Left colon (tissue), 2 donors: ENCODE results near the gene NT5DC3. TPM values are rescaled to one million over a fixed set of nuclear protein-coding genes. Genes with fewer than 3 reads are reported as not detected.

Source experiments
- ATAC-seq: fragments of 200-7000 bp; cut with Tn5 transposase; one replicate; pipeline ENCODE4 v1.9.1; 2020; ENCODE audit warnings: mild to moderate bottlenecking, moderate library complexity
- DNase-seq, 2 donors: peaks; one replicate each; pipeline ENCODE4 v3.0.0-alpha.2; 2020
- intact Hi-C, 2 donors: fragments of 100-400 bp; cut with DNase I in 1 of 2; cut with micrococcal nuclease in 1 of 2; formaldehyde crosslinking; loops; one replicate each; pipeline versions ENCODE4 v1.11.2 to v1.14.0; 2022; cut with DNase I, micrococcal nuclease
- total RNA-seq, 2 donors: library from RNA; stranded (reverse); fragmentation: NEBNext Ultra II Directional; extraction: Animal tissue kit (Norgen Biotek cat#: 25700); gene quantifications; one replicate each; pipeline ENCODE4 v1.2.1, GENCODE V29; 2021
- donor health status: DM: no; HTN: no; CAD: no.
- donor health status: DM: yes; HTN: yes; CAD: no.

NT5DC3 gene
- total RNA-seq, 2 donors from 2014 or later: 14.4 to 24.0 TPM

DNA sequence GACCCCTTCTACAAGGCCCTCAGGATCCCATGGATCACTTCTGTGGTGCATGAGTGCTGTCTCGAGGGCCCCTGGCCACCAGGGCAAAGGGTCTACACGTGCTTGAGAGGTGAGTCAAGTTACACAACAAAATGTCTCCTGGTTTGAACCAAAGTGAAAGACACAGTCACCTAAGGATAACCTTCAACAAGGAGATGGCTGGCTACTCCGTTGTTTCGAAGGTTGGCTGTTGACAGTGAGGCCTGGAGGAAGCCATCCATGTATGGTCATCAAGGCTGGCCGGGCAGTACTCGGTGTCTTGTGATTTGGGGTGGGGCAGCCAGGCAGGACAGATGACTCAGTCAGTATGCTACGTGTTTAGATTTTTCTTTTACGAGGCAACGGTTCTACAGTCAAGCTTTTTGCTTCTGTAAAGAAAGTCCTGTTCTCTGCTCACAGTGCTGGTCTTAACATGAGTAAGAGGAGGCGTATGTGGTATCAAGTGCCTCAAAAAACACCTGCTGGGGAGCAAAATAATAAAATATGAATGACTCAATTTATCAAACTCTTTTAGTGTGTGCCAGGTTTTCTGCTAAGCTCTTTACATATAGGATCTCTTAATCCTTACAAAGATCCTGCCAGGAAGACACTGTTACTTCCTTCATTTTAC lies 18.0 kb upstream of the NT5DC3 start:
- DNase-seq: peak; percentile 67 to 95
- peak; percentile 99 for ATAC-seq
- intact Hi-C loops: no loop called here

DNA sequence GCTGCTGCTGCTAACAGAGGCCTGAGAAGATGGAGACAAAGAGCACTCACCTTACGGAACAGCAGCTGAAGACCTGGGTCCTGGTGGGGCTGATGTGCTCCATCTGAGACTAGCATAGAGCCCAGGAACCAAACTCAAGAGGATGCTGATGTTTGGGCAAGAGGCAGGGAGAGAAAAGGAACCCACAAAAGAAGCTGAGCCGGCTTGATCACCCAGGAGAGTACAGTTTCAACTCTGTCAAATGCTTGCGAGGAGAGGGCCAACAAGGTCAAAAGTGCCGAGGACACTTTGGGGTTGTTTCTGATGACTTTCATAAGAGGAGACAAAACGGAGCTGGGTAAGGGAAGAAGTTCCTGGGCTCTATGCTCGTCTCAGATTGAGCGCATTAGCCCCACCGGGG lies 17.3 kb upstream of the NT5DC3 start:
- intact Hi-C loops: no loop called here
- ATAC-seq (no peak), DNase-seq (no peak)

DNA sequence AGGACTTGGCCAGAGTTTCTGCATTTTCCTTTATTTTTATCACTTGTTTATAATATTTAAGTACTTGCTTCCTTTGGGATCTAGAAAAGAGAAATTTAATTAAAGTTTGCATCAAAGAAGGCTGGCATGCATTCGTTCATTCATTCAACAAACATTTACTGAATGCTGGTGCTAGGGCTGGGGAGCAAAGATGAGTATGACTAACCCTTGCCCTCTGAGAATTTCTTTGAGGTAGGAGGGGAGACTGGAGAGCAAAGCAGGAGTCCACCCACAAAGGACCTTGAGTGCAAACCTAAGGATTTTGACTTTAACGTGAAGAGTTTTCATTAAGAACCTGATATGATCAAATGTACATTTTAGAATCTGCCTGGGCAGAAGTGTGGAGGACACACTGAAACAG lies 16.1 kb upstream of the NT5DC3 start:
- ATAC-seq: no peak
- no peak for DNase-seq
- intact Hi-C loops: no loop called here

DNA sequence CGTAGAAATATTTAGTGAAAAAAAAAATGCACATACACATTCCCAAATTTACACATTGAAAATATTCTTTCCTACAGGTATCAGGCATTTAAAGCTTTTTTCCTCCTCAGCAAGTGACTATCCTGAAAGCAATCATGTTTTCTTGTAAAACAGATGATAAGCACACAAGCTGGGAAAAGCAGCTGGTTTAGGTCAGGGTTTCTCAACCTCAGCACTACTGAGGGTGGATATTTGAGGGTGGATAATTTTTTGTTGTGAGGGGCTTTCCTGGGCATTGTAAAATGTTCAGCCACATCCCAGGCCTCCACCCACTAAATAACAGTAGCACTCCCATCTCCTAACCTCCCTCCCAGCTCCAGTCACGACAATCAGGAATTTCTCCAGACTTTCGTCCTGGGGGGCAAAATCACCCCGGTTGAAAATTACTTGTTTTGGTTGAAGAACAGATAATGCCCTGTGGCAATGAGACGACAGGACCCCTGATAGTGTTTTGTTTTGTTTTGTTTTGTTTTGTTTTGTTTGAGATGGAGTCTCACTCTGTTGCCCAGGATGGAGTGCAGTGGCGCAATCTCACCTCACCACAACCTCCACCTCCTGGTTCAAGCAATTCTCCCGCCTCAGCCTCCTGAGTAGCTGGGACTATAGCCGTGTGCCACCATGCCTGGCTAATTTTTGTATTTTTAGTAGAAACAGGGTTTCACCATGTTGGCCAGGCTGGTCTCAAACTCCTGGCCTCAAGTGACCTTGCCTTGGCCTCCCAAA lies 15.0 kb upstream of the NT5DC3 start:
- ATAC-seq (no peak), DNase-seq (no peak)
- intact Hi-C loops: no loop called here

DNA sequence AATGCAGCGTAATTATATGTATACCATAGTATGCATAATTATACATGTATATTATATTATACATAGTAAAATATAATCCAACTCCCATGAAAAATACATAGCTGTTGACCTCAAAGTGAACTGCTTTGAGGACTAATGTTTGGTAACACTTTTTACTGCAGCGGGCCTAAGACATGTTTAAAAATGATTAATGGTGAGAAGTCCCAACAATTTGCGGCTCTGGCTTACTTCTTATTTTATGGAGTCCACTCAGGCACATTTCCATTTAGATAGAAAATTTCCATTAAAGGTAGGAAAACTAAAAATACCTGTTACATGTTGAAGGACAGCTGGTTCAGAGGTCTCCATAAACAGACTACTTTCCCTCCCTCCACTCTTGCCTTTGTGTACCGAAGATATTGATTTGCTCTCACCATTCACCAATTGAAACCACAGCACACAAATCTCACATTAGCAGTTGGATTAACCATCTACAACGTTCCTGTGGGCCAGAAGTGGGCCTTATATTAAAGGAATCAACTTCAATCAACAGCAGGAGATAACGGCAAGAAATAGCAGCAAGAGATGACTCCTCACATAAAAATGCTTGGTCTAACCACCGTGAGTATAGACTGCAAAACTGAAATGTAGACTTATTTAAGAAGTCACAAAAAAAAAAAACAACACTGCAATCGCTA lies 14.1 kb upstream of the NT5DC3 start:
- intact Hi-C loops: no loop called here
- ATAC-seq: no peak
- no peak for DNase-seq

DNA sequence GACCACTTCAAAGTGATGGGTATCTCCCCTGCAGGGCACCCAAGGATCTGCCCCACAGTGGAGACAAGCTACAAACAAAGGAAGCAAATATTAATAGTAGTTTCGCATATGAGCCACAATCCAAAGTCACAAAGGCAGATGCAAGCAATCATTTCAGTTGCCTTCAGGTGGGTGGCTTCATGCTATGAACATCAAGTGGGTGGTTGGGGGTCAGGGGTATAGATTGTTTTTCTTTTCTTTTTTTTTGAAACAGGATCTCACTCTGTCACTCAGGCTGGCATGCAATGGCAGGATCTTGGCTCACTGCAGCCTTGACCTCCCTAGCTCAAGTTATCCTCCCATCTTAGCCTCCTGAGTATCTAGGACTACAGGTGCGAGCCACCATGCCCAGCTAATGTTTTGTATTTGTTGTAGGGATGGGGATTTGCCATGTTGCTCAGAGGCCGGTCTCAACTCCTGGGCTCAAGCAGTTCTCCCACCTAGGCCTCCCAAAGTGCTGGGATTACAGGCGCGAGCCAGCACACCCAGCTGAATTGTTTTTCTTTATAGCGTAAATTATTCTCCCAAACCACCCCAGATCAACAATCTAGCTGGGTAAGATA lies 13.4 kb upstream of the NT5DC3 start:
- DNase-seq: no peak
- no peak for ATAC-seq
- intact Hi-C loops: no loop called here

DNA sequence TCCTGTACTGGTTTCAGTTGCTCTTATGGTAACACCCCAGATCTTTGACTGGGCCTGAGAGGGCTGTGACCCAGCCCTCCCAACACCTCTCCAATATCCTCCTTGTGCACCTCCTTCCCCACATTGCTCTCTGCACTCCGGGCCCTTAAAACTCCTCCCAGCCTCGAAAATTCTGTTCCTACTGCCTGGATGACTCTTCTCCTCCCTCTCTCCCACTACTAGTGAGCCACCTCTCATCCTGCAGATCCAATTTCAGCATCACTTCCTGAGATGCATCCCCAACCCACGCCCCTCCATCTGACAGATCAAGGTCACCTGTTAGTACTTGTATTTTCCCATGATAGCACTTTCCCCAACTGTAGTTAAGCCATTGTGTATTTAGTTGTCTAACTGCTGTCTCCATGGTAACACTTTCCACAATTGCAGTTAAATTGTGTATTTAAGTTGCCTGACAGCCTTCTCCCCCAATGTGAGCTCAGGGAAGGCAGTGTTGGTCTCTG lies 11.5 kb upstream of the NT5DC3 start:
- ATAC-seq (peak; percentile 66), DNase-seq (no peak)
- intact Hi-C loops: no loop called here

DNA sequence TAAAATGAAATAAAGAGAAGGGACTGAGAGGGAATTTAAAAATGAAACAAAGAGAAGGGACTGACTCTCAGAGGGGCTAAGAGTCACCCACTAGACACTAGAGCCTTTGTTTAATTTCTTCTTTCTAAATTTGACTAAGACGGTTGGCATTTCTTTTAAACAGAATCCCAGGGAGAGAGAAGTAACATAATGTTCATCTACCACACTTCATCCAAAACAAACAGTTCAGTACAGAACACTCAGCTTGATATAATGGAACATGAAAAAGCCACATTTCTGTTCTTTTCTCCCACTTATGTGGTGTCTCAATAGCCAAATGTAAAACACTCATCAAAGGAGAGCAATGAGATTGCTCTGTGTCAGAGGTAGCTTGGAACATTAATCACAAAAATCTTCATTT lies 10.1 kb upstream of the NT5DC3 start:
- DNase-seq: no peak
- intact Hi-C loops: no loop called here
- ATAC-seq: no peak

DNA sequence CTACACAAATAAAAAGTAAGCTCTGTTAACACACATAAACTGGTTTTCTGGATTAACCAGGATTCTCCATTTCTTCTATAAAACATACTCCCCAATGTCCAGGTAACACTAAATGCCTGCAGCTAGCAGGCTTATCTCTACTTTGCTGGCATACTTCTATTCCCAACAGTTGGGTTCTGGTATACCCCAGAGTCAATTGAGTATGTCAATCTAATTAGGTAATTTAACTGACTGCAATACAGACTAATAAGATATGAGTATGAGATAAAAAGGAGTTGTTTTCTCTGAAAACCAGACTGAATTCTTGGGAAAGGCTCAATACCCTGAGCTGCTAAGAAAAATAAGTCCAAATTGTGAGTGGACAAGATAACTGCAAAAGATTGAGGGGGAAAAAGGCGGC lies 9.4 kb upstream of the NT5DC3 start:
- intact Hi-C loops: no loop called here
- no peak for ATAC-seq
- no peak for DNase-seq

DNA sequence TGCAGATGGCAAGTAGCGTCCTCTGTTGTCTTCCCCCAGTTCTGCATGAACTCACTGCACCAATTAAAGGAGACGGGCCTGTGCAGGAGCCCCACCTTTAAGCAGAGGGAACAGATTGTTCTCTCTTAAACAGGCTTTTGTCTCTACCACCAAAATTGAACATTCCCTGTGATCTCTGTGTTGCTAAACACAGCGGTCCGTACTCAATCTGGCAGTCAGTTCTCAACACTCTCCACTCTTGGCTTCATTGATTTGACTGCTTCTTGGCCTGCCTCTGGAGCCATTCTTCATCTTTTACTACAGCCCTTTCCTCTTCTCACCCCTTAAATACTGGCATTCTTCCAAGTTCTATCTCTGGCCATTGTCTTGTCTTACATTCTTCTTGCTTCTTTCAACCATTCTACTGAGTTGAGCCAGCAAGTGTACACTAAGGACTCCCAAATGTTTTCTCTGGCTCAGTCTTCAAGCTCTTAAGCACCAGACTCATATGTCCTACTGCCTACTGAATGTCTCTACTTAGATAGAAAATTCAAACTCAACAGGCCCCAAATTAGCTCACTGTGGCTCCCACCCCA lies 8.0 kb upstream of the NT5DC3 start:
- DNase-seq (peak in 1 of 2 donors; percentile 58), ATAC-seq (no peak)
- intact Hi-C loops: no loop called here

DNA sequence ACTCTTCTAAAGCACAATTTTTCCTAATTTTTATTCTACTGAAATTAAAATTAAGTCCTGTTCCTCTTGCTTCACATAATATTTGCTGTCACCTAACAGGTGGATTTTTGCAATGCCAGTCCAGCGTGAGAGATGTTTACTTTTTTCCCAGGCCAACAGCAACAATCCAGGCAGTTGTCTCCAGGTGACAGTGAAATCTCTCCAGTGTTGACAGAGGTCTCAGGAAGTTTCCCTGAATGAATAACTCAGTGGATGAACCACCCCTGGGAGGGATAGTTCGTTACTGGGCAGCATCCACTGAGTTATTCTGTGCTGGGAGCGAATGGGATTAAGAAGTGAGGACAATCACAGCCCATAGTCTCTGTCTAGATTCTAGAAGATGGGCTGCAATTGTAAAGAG lies 7.1 kb upstream of the NT5DC3 start:
- intact Hi-C loops: no loop called here
- DNase-seq (no peak), ATAC-seq (peak; percentile 75)

DNA sequence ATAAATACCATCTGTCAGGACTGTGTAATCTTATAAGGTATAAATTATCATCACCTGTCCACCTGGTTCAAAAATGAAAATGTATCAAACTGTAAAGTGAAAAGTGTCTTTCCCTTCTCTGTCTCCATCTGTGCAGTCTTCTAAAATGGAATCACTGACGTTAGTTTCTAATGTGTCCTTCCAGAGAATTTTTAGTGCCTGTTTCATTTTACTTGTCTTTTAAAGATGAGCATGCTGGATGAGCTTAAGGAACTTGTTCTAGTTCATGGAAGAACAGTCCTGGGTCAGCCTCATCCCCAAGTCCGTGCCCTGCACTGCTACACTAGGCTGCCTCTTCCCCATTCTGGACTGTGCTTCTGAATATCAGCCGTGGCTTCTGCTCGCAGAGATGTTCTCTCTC lies 5.4 kb upstream of the NT5DC3 start:
- ATAC-seq (no peak), DNase-seq (no peak)
- intact Hi-C loops: no loop called here

DNA sequence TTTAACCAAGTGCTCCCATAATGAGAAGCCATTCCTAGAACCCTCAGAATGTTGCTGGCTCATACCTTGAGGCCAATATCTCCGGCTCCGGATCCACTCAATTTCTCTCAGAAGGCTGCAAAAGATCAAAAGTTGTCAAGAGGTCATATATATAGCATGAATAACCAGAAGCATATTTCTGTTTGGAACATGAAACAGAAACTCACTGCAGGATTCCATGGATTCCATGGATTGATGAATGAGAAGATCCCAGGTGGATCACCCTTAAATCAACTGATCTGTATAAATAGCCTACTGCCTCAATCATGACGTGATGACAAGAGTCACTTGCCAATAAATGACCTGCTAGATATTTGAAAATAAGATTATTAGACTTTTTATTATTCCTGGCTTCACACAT lies 3.3 kb upstream of the NT5DC3 start:
- ATAC-seq: no peak
- no peak for DNase-seq
- intact Hi-C loops: no loop called here

DNA sequence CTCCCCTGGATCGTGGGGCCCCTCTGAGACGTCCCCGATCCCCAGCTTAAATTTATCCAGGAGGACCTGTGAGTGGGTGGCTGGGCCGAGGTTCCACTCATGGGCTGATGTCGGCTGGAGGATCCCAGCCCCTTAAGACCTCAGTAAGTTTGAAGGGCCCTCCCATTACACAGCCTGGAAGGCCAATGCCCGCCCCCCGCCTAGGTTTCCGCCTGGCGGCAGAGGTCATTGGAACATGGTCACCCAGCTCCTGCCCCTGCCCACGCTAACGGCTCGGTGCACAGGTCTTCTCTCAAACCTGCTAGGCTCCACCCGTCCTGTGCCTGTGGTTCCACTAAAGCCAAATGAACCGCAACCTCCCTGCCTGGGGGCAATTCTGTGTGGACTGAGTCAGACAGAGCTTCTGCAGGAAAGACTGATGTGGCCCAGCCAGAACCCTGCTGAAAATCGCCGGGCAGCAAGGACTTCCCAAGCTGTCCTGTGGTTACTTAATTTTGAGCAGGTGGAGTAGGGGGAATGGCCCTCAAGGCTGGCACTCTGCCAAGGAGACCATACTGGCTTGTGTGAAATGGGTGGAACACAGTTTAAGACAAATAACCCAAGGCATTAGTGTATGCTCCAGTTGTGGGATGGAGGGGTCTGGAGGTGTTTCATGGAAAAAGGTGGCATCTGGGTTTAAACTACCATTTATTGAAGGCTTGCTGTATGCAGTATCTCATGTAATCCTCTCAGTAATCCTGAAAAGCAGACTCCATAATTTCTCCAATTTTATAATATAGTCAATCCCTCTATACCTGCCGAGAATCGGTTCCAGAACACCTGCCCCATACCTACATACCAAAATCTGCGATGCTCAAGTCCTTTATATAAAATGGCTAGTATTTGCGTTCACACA lies 903 bp upstream of the NT5DC3 start:
- intact Hi-C loops: no loop called here
- peak; percentile 62 to 64 for DNase-seq
- ATAC-seq: peak; percentile 36

DNA sequence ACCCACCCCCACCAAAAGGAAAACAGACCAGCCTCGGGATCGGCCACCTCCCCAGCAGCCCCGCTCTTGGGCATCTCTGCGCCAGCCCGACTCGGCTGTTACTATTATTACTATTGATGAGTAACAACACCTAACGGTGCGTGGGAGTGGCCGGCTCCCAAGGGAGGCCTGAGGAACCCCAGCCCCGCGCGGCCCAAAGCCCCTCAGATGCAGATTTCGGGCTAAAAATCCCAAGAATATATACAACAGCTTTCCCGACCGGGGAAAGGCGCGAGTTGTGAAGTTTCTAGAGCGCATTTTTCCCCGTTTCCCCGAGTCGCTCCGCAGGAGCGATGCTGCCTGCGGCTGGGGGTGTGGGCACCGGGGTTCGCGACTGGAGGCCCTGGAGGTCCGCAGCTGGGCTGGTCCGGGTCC lies 565 bp downstream of the NT5DC3 start:
- intact Hi-C loops: no loop called here
- ATAC-seq: no peak
- DNase-seq: peak; percentile 41 to 47

DNA sequence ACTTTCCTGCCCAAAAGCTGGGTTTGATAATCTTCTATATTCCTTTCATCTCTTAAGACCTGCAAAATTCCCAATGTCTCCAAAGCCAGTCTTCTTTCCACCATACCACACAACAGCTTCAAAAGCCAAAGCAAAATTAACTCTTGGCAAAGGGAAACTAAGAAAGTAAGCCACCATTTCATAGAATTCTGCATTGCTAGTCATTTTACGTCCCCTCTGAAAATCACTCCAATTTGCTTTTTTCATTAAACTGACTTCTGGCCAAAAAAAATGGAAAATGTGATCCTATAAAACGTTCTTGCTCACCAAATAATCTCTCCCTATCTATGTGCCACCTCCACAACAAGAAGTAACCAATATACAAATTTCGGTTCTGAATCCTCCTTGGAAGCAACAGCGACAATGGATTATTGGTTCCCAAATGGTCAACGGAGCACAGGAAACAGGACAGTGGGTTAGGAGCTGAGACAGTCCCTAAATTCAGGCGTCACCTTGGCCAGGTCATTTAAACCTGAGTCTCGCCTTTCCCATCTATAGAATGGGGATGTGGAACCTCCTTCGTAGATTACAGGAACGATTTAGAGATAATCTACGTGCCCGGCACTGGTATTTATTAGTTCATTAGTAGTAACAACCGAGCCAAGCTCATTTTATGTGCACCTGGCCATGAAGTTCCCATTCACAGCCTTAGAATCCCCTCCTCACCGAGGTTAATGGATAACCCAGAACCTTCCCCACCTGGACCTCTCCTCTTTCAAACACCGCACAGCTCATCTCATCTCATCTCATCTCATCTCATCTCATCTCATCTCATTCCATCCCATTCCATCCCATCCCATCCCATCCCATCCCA lies 1.2 kb downstream of the NT5DC3 start:
- ATAC-seq: no peak
- DNase-seq: no peak
- intact Hi-C loops: no loop called here

DNA sequence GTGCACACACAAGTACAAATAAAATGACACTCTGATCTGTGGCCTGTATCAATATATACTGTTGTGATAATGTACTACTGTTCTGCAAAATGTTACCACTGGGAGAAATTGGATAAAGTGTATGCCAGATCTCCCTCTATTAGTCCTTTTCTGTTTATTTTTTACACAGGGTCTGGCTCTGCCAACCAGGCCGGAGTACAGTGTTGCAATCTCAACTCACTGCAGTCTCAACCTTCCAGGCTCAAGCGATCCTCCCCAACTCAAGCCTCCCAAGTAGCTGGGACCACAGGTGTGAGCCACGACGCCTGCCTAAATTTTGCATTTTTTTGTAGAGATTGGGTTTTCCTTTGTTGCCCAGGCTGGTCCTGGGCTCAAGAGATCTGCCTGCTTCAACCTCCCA lies 1.9 kb downstream of the NT5DC3 start:
- no peak for DNase-seq
- ATAC-seq: no peak
- intact Hi-C loops: no loop called here
